Myocyte (in vitro differentiated cells): ENCODE results near the gene KRT81. TPM values are rescaled to one million over a fixed set of nuclear protein-coding genes. Genes with fewer than 3 reads are reported as not detected.
"Not testable (repeated sequence)": the region's sequence is repeated elsewhere in the genome, so short reads cannot be mapped to it uniquely, and the experiment has no call there.

Experiments
- DNase-seq: peaks from one replicate; pipeline ENCODE4 v3.0.0-alpha.2; 2012; ENCODE audit warnings: low read depth
- total RNA-seq: library from RNA; depleted of rRNA; stranded (reverse); fragments of >200 nt; gene quantifications from 2 replicates; pipeline ENCODE4 v1.2.3, GENCODE V29; 2014

The KRT81 gene
- total RNA-seq, 1 donor from 2014 or later: 0.08 TPM

DNA sequence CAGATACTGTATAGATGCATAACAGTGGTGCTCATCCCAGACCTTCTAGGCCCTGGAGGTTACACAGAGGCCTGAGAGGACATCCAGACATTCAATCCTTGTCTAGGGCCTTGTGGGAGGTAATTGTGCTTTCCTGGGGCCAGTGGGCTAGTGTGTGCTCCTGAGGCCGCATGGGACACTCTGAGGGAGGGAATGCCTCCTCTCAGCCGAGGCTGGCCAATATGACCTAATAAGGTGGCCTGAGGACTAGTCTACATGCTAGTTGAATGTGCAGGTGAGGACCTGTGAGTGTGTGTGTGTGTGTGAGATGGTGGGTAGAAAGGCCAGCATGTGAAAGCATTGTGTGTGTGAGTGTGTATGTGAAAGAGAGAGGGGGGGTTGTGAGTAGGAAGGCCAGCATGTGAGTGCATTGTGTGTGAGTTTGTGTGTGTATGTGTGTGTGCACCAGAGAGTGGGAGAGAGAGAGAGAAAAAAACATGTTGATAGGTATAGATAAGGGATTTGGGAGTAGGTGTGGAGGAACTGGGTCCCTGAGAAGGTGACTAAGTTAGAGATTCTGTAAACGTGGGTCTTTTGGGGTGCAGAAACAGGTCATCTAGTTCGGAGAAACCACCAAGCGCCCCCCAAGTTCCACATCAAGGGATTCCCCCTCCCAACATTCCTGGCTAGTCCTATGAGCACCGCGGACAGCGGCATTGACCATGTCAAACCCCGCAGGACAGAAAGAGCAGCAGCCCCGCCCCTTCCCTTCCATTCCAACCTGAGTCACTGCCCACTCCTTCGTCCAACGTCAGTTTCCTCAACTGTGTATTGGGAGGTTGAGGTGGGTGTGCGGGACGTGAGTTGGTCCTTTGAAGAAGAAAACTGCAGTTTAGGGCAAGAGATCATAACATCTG, 9.7 kb upstream of the KRT81 start:
- DNase-seq: peak; percentile 33

- no peak for DNase-seq
These were observed 7.4 kb upstream of the KRT81 start for GRCh38 chr12:52298677-52299190.

GRCh38 chr12:52296572-52297215, 5.4 kb upstream of the KRT81 start:
- no peak for DNase-seq

GRCh38 chr12:52295663-52296062, 4.3 kb upstream of the KRT81 start:
- peak; percentile 76 for DNase-seq

DNA sequence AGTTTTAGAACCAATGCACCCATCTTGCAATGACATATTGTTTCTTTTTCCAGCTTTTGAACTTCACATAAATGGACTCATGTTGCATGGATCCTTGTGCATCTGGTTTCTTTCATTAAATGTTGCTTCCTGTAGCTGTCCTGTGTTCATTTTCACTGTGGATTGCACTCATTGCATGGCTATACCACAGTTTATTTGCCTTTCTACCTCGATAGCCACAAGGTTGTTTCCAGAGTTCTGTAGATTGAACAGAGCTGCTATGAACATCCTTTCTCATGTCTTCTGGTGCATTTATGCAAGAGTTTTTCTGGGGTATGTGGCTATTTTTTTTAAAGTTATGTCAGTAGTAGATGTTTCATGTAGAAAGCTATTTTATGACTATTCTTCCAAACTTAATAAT, 3.5 kb upstream of the KRT81 start:
- DNase-seq: no peak

GRCh38 chr12:52293926-52294325, 2.6 kb upstream of the KRT81 start:
- no peak for DNase-seq

DNA sequence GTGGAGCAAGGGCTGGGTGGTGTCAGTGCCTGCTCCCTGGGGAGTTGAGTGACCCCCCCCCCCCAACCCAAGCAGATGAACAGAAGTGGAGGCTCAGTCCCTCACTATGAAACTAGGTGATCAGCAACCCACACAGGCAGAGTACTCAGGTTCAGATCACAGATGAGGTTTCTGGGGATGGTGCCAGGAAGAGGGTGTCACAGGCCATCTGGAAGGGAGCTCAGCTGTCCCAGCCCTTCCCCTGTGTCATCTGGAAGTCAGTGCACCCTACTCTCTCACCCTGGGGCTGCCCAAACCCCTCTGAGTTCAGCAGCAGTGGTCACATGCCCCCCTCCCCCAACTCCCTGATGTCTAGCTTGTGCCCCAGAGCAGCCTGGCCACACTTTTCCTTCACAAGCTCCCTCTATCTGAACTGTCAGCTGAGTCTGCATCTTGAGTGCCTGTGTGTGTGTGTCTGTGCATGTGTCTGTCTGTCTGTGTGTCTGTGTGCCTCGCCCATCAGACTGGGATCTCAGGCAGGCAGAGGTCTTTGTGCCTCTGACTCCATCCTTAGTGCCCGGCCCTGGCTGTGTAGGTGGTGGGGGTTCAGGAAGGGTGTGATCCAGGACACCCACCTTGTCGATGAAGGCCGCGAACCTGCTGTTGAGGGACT, 725 bp downstream of the KRT81 start:
- not testable (repeated sequence) for DNase-seq

DNA sequence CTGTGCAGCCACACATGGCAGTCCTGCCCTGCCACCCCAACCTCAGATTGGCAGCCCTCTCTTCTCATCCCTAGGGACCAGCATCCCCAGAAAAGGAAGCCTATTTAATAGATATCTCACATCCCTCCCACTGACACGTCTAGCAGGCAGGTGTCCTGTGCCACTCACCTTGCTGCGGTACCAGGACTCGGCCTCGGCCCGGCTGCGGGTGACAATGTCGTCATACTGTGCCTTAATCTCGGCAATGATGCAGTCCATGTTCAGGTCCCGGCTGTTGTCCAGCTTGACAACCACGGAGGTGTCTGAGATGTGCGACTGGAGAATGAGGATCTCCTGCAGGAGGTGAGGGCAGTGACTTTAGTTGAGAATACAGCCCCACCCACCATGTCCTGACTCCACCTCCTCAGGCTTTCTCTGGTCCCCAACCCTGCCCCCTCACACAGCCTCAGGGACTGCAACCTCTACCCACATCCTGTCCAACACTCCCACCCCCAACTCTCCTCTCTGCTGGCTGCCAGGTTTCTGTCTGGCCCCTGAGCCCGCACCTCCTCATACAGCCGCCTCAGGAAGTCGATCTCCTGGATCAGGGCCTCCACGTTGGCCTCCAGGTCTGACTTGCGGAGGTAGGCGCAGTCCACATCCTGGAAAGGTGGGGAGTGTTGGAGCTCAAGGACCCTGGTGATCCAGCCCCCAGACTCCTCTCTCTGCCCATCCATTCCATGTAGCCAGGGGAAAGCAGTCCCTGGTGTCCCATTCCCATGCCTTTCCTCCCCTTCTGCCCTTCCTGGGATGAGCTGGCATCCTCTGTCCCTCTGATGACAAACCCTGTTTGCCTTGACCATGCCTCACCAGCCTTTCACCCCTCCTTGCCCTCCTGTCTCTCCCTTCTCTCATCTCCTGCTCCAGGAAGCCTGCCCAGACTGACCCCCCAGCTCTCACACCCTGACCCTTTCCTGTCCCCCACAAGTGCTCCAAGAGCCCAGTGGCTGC, 3.2 kb downstream of the KRT81 start:
- DNase-seq: not testable (repeated sequence)

- not testable (repeated sequence) for DNase-seq
These were observed 4.2 kb downstream of the KRT81 start for GRCh38 chr12:52286857-52287785.

DNA sequence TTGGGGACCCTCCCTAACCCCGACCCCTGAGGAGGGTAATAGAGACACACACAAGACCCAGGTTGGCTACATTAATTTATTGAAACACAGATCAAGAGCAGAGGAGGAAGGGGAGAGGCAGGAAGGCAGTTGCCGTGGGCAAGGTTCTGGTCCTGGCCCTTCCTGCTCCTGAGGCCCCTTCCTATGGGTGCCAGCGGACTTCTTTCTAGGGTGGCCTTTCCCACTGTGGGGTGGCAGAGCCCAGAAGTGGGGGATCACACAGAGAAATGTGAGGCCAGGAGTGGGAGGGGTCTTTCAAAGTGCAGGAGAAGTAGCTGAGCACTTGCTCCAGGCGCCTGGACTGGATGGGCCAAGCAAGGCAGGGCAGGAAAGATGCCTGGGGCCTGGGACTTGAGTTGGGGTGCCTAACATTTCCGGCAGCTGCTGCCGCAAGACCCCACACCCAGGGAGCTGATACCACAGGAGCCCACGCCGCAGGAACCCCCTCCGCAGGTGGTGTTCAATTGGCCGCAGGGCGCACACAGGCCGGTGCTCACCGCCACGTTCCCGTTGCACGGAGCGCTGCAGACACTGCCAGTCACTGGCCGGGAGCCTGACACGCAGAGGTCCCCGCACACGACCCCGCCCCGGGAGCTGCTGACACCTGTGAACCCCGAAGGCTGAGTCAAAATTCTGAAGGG, 5.3 kb downstream of the KRT81 start:
- DNase-seq: no peak

GRCh38 chr12:52285172-52285745, 6.1 kb downstream of the KRT81 start:
- DNase-seq: no peak

DNA sequence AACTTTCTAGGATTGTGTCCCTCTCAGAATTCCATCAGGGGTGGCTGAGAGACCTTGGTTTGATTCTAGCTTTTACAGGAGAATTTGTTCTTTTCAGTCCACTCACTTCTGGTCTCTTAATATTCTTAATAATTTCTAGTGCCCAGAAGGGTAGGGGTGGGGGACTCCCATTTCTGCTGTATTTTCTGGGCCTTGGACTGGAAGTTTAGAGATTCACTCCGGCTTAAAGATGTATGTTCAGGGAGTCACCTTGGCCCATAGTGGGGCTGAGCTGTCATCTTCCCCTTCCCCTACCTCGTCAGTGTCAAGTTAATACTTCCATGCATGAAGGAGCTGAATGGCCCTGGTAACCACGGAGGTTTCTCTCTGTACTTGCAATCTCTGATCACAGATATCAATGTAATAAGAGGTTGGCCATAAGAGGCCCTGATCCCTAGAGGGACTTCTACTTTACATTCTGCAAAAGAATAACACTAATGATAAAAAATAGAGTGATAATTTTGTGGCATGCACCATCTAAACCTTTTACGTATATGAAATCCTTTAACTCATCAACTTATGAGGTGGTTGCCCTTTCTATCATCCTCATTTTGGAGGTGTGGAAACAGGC, 6.7 kb downstream of the KRT81 start:
- DNase-seq: no peak

- DNase-seq: peak; percentile 96
These were observed 10.4 kb downstream of the KRT81 start for GRCh38 chr12:52280796-52281560.

DNA sequence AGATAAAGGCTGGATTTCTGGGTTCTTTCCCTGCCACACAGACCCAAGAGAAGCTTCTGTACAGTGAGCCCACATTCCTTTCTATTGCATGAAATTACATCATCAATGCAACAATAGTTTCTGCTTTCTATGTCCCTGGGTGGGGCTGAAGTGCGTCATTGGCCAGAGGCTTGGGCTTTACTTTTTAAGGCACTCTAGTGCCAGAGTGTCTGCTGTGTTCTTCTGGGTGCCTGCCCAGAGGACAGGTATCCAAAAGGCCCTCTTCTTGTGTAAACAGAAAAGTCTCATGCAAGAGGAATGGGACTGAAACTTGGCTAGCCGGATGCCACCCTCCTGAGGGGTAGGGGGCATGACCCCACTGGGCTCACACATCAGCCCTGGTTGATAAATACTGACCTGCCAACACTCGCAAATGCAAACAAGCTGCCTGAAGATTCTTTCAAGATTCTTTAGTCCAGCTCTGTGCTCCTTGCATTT, 11.0 kb downstream of the KRT81 start:
- DNase-seq: peak; percentile 73

- no peak for DNase-seq
These were observed 11.7 kb downstream of the KRT81 start for GRCh38 chr12:52279422-52280318.
